Lung (tissue), 12 donors: ENCODE data around the gene CRAMP1. TPM values are rescaled to one million over a fixed set of nuclear protein-coding genes. Genes with fewer than 3 reads are reported as not detected.

Source experiments
- ATAC-seq: fragments of 200-7000 bp; cut with Tn5 transposase; one replicate; pipeline ENCODE4 v1.9.1; 2020; ENCODE audit warnings: moderate number of reproducible peaks; ENCODE audit not compliant: insufficient read depth, low FRiP score
- DNase-seq, 3 donors: peaks; one replicate each; pipeline ENCODE4 v3.0.0-alpha.2; 2013 to 2017
- H3K27ac ChIP-seq, 2 donors: one replicate each; pipeline ENCODE4 v1.5.1; 2013; ENCODE audit warnings: mild to moderate bottlenecking in 2 of 2, moderate library complexity in 2 of 2, control low read depth in 1 of 2, inconsistent platforms in 1 of 2, low read depth in 1 of 2, low read length in 1 of 2
- H3K27me3 ChIP-seq, 3 donors: one replicate each; pipeline ENCODE4 v1.5.1; 2013; ENCODE audit warnings: low read length in 2 of 3; ENCODE audit not compliant: control insufficient read depth in 3 of 3, insufficient read depth in 3 of 3
- H3K36me3 ChIP-seq, 4 donors: one replicate each; pipeline ENCODE4 v1.5.1; 2013; ENCODE audit warnings: low read length in 4 of 4, mild to moderate bottlenecking in 1 of 4, moderate library complexity in 1 of 4; ENCODE audit not compliant: control insufficient read depth in 4 of 4, insufficient read depth in 4 of 4
- H3K4me1 ChIP-seq, 5 donors: one replicate each; pipeline ENCODE4 v1.5.1; 2013; ENCODE audit warnings: low read length in 5 of 5, mild to moderate bottlenecking in 2 of 5, moderate library complexity in 1 of 5; ENCODE audit not compliant: control insufficient read depth in 5 of 5, insufficient read depth in 5 of 5
- H3K4me3 ChIP-seq: one replicate; pipeline ENCODE4 v1.5.1; 2013; ENCODE audit warnings: mild to moderate bottlenecking, control low read depth, moderate library complexity
- H3K9ac ChIP-seq, 2 donors: one replicate each; pipeline ENCODE4 v1.5.1; 2013; ENCODE audit warnings: low read length in 2 of 2, control low read depth in 1 of 2; ENCODE audit not compliant: insufficient read depth in 1 of 2
- H3K9me3 ChIP-seq, 4 donors: one replicate each; pipeline ENCODE4 v1.5.1; 2013; ENCODE audit warnings: low read length in 3 of 4, mild to moderate bottlenecking in 1 of 4, moderate library complexity in 1 of 4; ENCODE audit not compliant: control insufficient read depth in 4 of 4, insufficient read depth in 3 of 4
- CTCF ChIP-seq: IDR thresholded peaks from 2 replicates; pipeline ENCODE4 v1.5.1; 2012; ENCODE audit warnings: mild to moderate bottlenecking; ENCODE audit errors: control extremely low read depth, extremely low read depth
- WGBS, 2 donors: extraction: QIAGEN DNeasy Blood & Tissue Kit; methylation state at CpG; one replicate each; pipeline ENCODE4 v1.1.7; 2013; 5-methylcytosine and 5-hydroxymethylcytosine counted together
- polyA plus RNA-seq, 2 donors: library from polyadenylated mRNA; stranded (reverse); fragments of 200-250 nt; gene quantifications; one replicate each; pipeline ENCODE4 v1.2.1, GENCODE V29; 2013
- total RNA-seq, 2 donors: library from RNA; depleted of rRNA in 1 of 2; stranded (reverse); fragments of >200 nt in 1 of 2; gene quantifications; one replicate each; pipeline ENCODE4 v1.2.1, GENCODE V29; 2014 to 2021
- donor health status: control.
- donor health status: control.
- donor health status: Bipolar disorder and iron deficiency.
- donor health status: healthy.
- donor health status: DM: yes; HTN: yes; CAD: no.

Gene CRAMP1
- total and polyA plus RNA-seq, 4 donors = 6.6 to 20.4 (median 12.5) TPM

GRCh38 chr16:1635070-1635469, 22.9 kb downstream of the CRAMP1 start:
- H3K9me3 ChIP-seq = no peaks in the 10 kb centered on the region
- ATAC-seq = no peak
- H3K4me1 ChIP-seq = no peaks in the 10 kb centered on the region
- no peak overlapping the region for H3K27ac ChIP-seq
- H3K27me3 ChIP-seq = no peaks in the 10 kb centered on the region
- H3K9ac ChIP-seq = no peak overlapping the region
- no peak for TF ChIP-seq CTCF
- no peak for DNase-seq
- H3K4me3 ChIP-seq = no peak overlapping the region
- peaks cover 19 to 51% (median 49%) of the 10 kb centered on the region in 4 donors for H3K36me3 ChIP-seq
- 87 to 90% methylated on average over 13 of the region's 13 CpGs for WGBS, 2 donors

GRCh38 chr16:1637526-1637925, 25.4 kb downstream of the CRAMP1 start:
- Histone ChIP-seq H3K27me3 (no peaks in the 10 kb centered on the region), H3K36me3 (peaks cover 13 to 63% (median 56%) of the 10 kb centered on the region in 4 donors), H3K9ac (no peak overlapping the region), H3K9me3 (no peaks in the 10 kb centered on the region), H3K27ac (no peak overlapping the region), H3K4me1 (peaks cover 0 to 2% (median 0%) of the 10 kb centered on the region in 5 donors), H3K4me3 (no peak overlapping the region)
- DNase-seq (no peak), ATAC-seq (no peak)
- TF ChIP-seq CTCF = no peak
- WGBS, 2 donors = 92 to 93% methylated on average over 11 of the region's 11 CpGs

GRCh38 chr16:1638757-1639156, 26.6 kb downstream of the CRAMP1 start:
- Histone ChIP-seq H3K27me3 (no peaks in the 10 kb centered on the region), H3K27ac (no peak overlapping the region), H3K9me3 (no peaks in the 10 kb centered on the region), H3K36me3 (peaks cover 6 to 61% (median 53%) of the 10 kb centered on the region in 4 donors), H3K9ac (no peak overlapping the region), H3K4me1 (peaks cover 0 to 2% (median 0%) of the 10 kb centered on the region in 5 donors), H3K4me3 (no peak overlapping the region)
- DNase-seq (no peak), ATAC-seq (no peak)
- no peak for TF ChIP-seq CTCF
- 92 to 94% methylated on average over 8 of the region's 8 CpGs for WGBS, 2 donors

- Histone ChIP-seq H3K27me3 (no peaks in the 10 kb centered on the region), H3K4me3 (no peak overlapping the region), H3K36me3 (peaks cover 6 to 61% (median 52%) of the 10 kb centered on the region in 4 donors), H3K9me3 (no peaks in the 10 kb centered on the region), H3K4me1 (peaks cover 0 to 2% (median 0%) of the 10 kb centered on the region in 5 donors), H3K27ac (no peak overlapping the region), H3K9ac (no peak overlapping the region)
- no peak for TF ChIP-seq CTCF
- WGBS, 2 donors = 82 to 95% methylated on average over 2 of the region's 2 CpGs
- ATAC-seq = no peak
- no peak for DNase-seq
Observed at GRCh38 chr16:1639282-1639681, 27.1 kb downstream of the CRAMP1 start.
